HuH-7 (cell line): Measurements from ENCODE around the gene DNAH11.
A peak's percentile ranks its signal among the peaks of the same experiment; 100 is the strongest.
"Not testable (repeated sequence)": the region's sequence is repeated elsewhere in the genome, so short reads cannot be mapped to it uniquely, and the experiment has no call there.

Source experiments
- DNase-seq: peaks from one replicate; pipeline ENCODE4 v3.0.0; 2011; ENCODE audit warnings: low spot score

Gene DNAH11

DNA sequence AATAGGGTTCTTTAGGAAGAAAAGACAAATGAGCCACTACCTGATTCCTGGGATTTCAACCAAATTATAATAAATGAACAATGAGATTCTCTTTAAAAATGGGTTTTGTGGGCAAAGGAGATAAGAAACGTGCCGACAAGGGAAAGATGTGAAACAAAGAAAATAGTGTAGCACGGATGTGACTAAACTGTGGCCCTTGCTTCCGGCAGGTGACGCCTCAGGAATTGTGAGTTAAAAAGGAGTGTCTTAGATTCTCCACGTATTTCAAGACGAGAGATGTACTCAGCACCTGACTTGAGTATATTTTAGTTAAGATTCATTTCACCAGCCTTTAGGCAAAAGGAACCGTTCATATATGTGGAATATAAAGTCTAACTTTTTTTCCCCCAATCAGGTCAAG, 75.9 kb downstream of the DNAH11 start:
- no peak for DNase-seq

DNA sequence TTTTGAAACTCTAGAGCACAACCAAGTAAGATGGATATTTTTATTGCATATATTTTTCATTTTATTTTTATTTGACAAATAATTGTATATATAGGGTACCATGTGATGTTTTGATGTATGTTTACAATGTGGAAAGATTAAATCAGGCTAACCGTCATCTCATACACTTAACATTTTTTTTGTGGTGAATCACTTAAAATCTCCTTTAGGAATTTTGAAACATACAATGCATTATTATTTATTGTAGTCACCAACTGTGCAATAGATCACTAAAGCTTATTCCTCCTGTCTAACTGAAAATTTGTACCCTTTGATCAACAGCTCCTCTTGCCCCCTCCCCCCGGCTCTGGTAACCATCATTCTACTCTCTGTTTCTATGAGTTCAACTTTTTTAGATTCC, 77.2 kb downstream of the DNAH11 start:
- DNase-seq = no peak

DNA sequence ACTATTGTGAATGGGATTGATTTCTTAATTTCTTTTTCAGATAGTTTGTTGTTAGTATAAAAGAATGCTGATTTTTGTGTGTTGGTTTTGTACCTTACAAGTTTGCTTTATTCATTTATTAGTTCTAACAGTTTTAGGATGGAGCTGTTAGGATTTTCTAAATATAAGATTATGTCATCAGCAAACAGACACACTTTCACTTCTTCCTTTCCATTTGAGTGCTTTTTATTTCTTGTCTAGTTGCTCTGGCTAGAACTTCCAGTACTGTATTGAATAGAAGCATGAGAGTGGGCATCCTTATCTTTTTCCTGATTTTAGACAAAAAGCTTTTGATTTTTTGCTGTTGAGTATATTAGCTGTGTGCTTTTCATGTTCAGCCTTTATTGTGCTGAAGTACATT, 81.5 kb downstream of the DNAH11 start:
- DNase-seq = no peak

DNA sequence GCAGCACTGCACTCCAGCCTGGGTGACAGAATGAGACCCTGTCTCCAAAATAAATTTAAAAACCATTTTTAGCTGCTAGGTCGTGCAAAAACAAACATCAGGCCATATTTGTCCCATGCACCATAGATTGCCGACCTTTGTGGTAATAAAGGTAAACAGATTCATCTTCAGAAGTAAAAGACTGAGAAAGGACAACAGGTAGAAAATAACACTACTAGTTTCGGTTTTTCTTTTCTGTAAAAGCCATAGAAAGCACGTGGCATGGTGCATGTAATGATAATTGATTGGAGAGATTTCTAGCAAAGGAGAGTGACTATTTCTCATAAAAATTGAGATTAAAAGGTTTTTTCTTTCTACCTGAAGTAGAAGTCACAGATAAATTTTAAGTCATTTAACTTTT, 93.9 kb downstream of the DNAH11 start:
- no peak for DNase-seq

DNA sequence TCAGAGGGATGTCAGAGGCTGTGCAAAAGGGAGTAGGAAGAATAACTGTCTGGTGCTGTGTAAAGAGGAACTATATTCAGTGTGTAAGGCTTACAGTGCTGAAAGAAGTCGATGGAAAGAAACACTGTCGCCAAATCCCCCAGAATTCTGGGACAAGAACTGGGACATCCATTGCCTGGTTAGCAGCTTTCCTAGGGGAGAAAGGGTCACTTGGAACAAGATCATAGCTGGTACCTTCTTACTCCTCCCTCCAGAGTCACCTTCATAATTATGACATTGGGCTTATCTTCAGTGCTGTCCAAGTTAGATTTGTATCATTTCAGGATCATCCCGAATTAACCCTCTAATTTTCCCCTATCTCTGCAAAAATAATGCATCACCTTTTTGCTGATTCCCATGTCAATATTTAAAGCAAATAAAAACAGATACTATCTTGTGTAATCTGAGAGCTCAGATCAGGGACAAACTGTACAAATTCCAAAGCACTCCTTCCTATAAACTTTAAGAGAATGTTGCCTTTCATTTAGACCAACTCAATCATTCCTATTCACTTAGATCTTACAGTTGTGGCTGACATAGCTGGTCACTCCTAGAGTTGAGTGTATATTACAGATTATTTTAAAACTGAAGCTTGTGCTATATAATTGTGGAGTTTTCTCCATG, 96.5 kb downstream of the DNAH11 start:
- no peak for DNase-seq

- no peak for DNase-seq
These were observed 97.3 kb downstream of the DNAH11 start for GRCh38 chr7:21640105-21640504.

DNA sequence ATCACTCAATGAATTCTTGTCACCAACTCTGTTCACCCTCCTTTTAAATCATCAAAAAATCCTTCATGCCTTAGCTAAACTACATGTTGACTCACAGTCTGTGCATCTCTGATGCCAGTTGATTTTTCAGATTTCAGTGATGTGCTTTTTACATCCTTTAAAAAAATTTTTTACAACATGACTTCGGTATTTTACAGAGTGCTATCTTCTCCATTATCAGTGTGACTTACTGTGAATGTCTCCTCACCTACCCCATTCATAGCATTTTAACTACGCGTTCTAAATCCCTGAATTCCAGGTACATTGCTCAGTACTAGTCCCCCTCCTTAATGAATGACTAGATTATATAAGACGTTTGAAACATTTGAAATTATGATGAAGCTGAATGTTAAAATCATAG, 98.7 kb downstream of the DNAH11 start:
- no peak for DNase-seq

DNA sequence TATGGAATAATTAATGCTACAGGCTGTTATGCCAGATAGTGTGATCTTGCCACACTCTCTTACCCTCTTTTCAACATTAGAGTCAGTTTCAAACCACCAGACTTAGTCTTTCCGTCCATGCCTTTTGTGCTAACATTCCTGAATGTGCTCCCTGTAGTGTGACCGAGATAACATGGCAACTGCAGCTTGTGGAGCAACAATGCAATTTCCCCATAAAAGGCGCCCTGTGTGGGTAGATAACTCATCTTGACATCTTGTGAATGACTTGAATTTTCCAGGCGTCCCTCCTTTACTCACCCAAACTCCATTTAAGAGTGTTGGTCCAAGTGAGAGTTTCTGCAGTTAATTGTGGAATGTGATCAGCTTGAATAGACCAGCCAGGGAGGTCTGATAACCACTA, 99.6 kb downstream of the DNAH11 start:
- DNase-seq = no peak

- no peak for DNase-seq
These were observed 108.9 kb downstream of the DNAH11 start for GRCh38 chr7:21651697-21652096.

- DNase-seq = no peak
These were observed 110.8 kb downstream of the DNAH11 start for GRCh38 chr7:21653623-21654022.

DNA sequence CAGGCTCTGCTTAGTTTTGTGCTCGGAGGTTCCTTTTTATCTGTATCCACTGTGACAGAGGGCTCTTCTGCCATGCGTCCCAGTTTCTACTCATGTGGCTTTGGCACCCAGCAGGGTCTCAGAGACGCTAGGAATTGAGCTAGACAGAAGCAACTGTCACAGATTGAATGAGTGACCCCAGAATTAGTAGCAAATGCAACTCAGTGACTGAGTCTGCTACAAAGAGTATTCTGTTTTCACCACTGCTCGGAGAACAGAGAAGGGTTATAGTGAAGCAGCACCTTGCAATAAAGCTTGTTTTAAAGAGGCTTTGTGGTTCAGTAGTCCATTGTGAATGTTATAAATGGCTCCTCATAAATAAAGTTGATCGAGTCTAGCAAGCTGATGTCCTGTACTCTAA, 113.2 kb downstream of the DNAH11 start:
- DNase-seq = no peak

DNA sequence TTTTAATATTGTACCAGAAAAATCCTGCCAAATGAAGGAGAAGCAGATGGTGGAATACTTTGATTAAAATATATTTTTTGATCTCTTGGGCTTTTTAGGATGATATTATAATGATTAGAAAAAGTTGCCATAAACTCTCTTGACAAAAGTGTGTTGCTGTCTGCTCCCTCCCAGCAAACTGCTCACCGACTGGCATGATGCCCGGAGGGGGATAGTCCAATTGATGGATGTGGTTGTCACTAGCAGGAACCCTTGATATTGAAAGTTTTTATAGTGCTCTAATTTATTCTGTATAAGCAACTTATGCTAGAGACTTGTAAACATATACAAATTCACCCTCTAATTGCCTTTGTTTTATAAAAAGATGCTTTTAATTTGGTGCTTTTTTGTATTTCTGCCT, 114.0 kb downstream of the DNAH11 start:
- no peak for DNase-seq

GRCh38 chr7:21670496-21670895, 127.7 kb downstream of the DNAH11 start:
- DNase-seq = no peak

DNA sequence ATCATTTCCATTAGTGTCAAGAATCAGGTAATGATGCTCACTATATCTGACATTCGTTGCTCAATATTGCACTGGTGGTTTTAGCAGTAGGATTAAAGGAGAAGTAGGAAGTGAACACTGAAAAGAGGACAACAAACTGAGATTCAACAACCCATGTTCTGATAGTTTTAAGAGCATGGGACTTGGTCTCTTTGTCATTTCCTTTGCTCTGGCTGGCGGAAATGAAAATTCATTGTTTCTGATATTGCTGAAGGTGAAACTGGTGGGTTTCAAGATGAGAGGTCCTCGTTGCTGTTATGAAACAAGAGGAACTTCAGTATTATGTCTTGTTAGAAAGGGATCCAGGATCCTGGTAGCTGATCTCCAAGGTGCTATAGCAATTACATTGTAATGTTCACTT, 129.0 kb downstream of the DNAH11 start:
- DNase-seq = no peak

GRCh38 chr7:21675255-21675654, 132.4 kb downstream of the DNAH11 start:
- no peak for DNase-seq

GRCh38 chr7:21690705-21691104, 147.9 kb downstream of the DNAH11 start:
- DNase-seq = no peak

DNA sequence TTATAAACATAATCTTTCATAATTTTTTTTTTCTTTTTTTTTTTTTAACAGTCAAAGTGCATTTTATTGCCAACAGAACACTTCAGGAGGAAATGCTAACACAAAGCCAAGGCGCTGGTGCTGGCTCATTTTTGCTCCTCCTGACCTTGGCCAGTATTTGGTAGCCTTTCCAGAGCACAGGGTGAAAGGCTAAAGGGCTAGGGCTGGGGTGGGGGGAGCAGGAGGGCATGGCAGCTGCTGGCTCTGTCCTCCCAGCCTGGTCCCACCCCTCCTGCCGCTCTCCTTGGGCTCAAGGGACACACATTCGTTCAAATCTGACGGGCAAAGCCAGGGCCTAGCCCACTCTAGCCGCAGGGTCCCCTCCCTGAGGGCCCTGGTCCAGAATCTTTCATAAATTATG, 148.3 kb downstream of the DNAH11 start:
- DNase-seq = not testable (repeated sequence)

- DNase-seq = not testable (repeated sequence)
These were observed 157.7 kb downstream of the DNAH11 start for GRCh38 chr7:21700587-21700986.

DNA sequence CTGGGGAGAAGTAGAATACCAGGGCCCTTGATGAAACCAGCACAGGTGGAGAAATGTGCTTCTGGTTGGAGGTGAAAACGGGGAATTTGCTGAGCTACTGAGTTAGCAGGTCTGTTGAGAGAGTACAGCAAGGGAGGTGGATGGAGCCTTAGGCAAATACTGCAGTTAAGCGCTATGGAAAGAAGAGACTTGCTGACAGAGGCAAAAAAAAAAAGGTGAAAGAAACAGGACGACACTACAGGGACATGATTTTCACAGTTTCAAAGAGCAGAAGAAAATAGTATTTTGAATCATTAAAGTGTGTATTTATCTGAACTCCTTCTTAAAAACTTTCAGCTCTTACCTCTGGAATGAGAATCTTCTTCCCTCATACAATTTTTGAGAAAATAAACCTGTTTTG, 159.5 kb downstream of the DNAH11 start:
- DNase-seq = no peak

- peak; percentile 10 for DNase-seq
These were observed 161.5 kb downstream of the DNAH11 start for GRCh38 chr7:21704359-21704758.

GRCh38 chr7:21706131-21706530, 163.3 kb downstream of the DNAH11 start:
- no peak for DNase-seq

DNA sequence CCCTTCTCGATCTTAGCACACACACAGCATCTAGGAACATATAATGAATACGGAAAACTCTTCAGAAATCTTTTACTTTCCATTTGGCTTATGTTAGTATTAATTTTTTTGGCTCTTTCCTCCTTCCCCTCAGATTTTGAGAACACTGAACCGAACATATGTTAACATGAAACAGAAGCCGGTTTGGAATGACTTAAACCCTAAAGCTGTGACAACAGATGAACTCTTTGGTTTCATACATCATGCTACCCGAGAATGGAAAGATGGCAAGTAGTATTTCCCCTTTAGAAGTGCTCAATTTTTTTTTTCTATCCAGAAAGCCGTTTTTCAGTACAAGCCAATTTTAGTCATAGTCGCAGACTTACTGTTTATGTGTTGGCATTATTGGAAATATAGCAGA, 164.7 kb downstream of the DNAH11 start:
- DNase-seq = no peak

DNA sequence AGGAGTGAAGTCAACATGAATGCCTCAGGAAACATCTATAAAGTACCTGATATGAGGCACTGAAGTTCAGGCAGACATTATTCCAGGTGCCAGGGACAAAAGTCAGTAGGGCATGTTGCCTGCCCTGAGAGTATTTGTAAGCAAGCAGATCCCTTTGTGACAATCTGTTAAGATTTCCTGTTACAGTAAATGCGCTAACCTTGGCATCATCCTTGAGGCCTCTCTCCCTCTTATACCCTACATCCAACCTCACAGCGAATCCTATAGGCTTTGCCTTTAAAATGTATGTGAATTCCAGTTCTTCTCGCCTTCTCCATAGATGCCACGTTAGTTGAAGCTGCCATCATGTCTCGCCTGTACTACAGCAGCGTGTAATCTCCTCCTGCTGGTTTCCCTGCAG, 165.3 kb downstream of the DNAH11 start:
- DNase-seq = no peak

DNA sequence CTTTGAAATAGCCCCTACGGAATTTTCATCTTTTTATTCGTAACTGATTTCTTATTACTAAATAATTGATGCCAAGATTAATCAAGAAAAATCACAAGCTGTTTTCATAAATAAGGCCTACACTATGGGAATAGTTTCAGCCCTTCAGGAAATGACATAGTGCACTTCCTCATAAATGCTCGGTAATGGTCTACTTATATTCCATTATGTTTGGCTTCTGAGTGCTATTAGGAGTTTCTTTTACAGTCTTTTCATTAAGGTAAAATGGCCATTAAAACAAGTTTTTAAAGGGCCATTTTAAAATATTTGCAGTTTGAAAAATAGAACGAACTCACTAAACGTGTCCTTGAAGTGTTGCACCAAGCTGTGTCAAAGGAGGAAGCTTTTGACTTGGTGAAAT, 174.5 kb downstream of the DNAH11 start:
- no peak for DNase-seq

DNA sequence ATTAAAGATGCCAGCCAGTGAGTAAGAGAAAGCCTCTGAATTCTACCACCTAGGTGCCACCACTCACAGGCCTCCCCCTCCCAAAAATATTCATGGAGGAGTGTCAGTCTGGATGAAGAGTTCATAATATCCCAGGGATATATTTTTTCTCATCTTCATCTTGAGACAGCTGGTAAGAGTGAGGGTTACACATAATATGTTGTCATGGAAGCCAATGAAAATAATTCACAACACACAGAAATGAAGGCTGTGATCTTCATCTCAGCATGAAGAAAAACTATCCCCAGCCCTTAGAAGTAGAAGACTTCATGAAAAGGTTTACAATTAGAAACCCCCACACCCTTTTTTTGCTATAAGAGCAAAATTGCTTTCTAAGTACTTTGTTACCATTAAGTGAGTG, 175.6 kb downstream of the DNAH11 start:
- DNase-seq = no peak
